ENCODE measurements around the gene ATP1B1. TPM values are rescaled to one million over a fixed set of nuclear protein-coding genes. Genes with fewer than 3 reads are reported as not detected.

The ATP1B1 gene
- total RNA-seq, 1 donor from 2014 or later: 25.2 TPM

- Mint-ChIP-seq H3K4me3 (no peak overlapping the region), H3K4me1 (no peaks in the 10 kb centered on the region), H3K36me3 (ENCODE audit: low read depth) (peaks cover 4% of the 10 kb centered on the region), H3K27ac (ENCODE audit: unreplicated experiment) (no peak overlapping the region), H3K9me3 (no peaks in the 10 kb centered on the region), H3K27me3 (ENCODE audit: low read depth) (no peaks in the 10 kb centered on the region)
- no peak for DNase-seq (ENCODE audit: low read depth, low spot score)
- TF ChIP-seq, protein P1, sequence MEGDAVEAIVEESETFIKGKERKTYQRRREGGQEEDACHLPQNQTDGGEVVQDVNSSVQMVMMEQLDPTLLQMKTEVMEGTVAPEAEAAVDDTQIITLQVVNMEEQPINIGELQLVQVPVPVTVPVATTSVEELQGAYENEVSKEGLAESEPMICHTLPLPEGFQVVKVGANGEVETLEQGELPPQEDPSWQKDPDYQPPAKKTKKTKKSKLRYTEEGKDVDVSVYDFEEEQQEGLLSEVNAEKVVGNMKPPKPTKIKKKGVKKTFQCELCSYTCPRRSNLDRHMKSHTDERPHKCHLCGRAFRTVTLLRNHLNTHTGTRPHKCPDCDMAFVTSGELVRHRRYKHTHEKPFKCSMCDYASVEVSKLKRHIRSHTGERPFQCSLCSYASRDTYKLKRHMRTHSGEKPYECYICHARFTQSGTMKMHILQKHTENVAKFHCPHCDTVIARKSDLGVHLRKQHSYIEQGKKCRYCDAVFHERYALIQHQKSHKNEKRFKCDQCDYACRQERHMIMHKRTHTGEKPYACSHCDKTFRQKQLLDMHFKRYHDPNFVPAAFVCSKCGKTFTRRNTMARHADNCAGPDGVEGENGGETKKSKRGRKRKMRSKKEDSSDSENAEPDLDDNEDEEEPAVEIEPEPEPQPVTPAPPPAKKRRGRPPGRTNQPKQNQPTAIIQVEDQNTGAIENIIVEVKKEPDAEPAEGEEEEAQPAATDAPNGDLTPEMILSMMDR (conservative IDR thresholded peaks at IDR 0.05): no peak
Measured at GRCh38 chr1:169137357-169137756, 30.9 kb downstream of the ATP1B1 start.

DNA sequence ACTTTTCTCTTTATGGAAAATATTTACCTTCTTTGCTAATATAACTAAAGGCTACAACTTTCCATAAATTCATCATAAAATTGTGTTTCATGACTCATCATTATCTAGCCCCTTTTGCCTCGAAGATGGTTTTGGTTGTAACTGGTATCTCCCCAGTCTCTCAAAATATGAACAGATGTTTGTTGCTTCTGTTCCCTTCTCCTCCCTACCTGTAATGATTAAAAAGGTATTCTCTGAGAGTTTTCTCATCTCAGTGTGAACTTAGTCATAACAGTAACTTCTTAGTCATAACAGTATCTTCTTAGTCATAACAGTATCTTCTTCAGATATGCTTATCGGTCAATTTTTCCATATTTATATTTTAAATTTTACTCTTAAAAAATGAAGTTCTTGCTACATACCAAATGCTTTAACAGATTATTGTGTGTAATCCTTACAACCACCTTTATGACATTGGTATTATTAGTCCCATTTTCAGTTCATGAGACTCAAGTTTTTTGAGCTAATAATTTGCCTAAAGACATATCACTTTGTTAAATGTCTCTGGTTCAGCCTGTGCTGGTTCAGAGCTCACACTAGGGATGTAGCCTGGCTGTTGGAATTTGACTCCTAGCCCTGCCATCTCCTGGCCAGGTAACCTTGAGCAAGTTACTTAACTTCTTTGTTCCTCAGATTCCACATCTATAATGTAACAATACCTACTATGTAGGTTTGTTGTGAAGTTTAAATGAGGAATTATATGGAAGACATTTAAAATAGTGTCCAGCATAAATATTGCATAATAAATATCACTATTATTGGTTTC is 32.6 kb downstream of the ATP1B1 start:
- no peak for DNase-seq (ENCODE audit: low read depth, low spot score)
- H3K4me1 Mint-ChIP-seq: peaks cover 4% of the 10 kb centered on the region
- TF ChIP-seq, protein P1 (conservative IDR thresholded peaks at IDR 0.05): no peak
- no peaks in the 10 kb centered on the region for H3K27me3 Mint-ChIP-seq (ENCODE audit: low read depth)
- H3K36me3 Mint-ChIP-seq (ENCODE audit: low read depth): peaks cover 4% of the 10 kb centered on the region
- no peak overlapping the region for H3K27ac Mint-ChIP-seq (ENCODE audit: unreplicated experiment)
- H3K9me3 Mint-ChIP-seq: no peaks in the 10 kb centered on the region
- H3K4me3 Mint-ChIP-seq: no peak overlapping the region

DNA sequence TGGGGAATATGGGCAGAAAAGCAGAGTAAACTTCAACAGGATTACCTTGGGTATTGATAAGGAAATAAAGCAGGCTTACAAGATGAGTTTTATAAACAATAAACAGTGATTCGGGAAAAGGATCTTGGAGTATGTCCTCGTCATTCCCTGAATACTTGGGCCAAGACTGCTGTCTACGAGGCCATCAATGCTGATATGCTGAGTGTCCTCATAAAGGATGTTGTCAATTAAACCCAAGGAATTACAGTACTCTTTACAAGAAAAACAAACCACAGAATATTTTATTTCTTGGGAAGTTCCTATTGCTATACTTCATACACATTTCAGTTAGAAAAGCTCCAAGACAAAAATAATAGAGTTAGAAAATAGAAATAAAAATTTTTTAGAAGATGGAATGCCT is 34.9 kb downstream of the ATP1B1 start:
- H3K4me1 Mint-ChIP-seq: peaks cover 4% of the 10 kb centered on the region
- no peaks in the 10 kb centered on the region for H3K9me3 Mint-ChIP-seq
- no peaks in the 10 kb centered on the region for H3K36me3 Mint-ChIP-seq (ENCODE audit: low read depth)

DNA sequence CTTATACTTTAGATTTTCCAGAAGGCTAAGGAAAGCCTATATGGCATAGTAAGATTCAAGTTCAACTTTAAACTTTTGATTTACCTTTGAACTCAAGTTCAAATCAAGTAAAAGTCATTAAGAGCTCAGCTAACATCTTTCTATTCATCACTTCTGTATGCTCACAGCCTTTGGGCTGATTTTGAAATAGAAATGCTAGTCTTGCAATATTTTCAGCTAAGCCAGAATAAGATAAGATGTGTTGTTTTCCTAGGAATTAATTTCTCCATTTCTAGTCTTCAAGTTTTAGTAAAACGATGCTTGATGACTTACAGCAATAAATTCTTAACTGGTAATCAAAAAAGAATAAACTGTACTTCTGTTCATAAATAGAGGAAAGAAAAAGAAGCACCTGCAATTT is 35.6 kb downstream of the ATP1B1 start:
- Mint-ChIP-seq H3K4me1 (peaks cover 7% of the 10 kb centered on the region), H3K27me3 (ENCODE audit: low read depth) (no peaks in the 10 kb centered on the region), H3K27ac (ENCODE audit: unreplicated experiment) (no peak overlapping the region), H3K4me3 (no peak overlapping the region), H3K9me3 (no peaks in the 10 kb centered on the region), H3K36me3 (ENCODE audit: low read depth) (no peaks in the 10 kb centered on the region)
- no peak for DNase-seq (ENCODE audit: low read depth, low spot score)
- TF ChIP-seq, protein P1 (conservative IDR thresholded peaks at IDR 0.05): no peak

More for the DNA sequence above, 34.9 kb downstream of the ATP1B1 start:
- no peaks in the 10 kb centered on the region for H3K27me3 Mint-ChIP-seq (ENCODE audit: low read depth)
- no peak overlapping the region for H3K4me3 Mint-ChIP-seq
- TF ChIP-seq, protein P1 (conservative IDR thresholded peaks at IDR 0.05): no peak
- DNase-seq (ENCODE audit: low read depth, low spot score): no peak
- no peak overlapping the region for H3K27ac Mint-ChIP-seq (ENCODE audit: unreplicated experiment)

DNA sequence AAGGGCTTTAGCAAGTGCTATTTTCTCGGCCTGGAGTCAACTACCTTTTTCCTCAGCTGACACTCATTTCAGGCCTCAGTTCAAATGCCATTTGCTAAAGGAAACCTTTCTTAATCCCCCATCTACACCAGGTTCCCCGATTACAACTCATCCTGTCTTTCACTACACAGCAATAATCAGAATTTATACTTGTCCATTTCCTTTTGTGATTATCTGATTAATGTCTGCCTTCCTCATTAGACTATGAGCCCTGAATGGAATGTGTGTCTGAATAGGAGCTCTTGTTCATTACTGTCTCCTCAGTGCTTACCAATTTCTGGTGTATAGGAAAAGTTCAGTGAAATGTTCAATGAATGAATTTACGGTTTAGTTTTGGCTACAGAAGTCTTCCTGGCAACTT is 36.9 kb downstream of the ATP1B1 start:
- H3K4me3 Mint-ChIP-seq: no peak overlapping the region
- H3K27ac Mint-ChIP-seq (ENCODE audit: unreplicated experiment): no peak overlapping the region
- TF ChIP-seq, protein P1 (conservative IDR thresholded peaks at IDR 0.05): no peak
- no peaks in the 10 kb centered on the region for H3K27me3 Mint-ChIP-seq (ENCODE audit: low read depth)
- H3K36me3 Mint-ChIP-seq (ENCODE audit: low read depth): no peaks in the 10 kb centered on the region
- DNase-seq (ENCODE audit: low read depth, low spot score): no peak
- H3K9me3 Mint-ChIP-seq: no peaks in the 10 kb centered on the region
- peaks cover 9% of the 10 kb centered on the region for H3K4me1 Mint-ChIP-seq

Measured in neural crest cell (in vitro differentiated cells).